ENCODE results near the gene ERVK3-1. TPM values are rescaled to one million over a fixed set of nuclear protein-coding genes. Genes with fewer than 3 reads are reported as not detected.

Gene ERVK3-1
- total and polyA plus RNA-seq, 2 experiments from 2014 or later = 57.9 to 71.7 TPM

- Histone ChIP-seq H3K27ac (no peak overlapping the region), H3K27me3 (no peaks in the 10 kb centered on the region), H3K79me2 (peaks cover 48% of the 10 kb centered on the region), H3K4me1 (ENCODE audit: insufficient read depth) (peaks cover 12% of the 10 kb centered on the region), H3K4me2 (no peak overlapping the region), H3K9me3 (ENCODE audit: low read depth) (no peaks in the 10 kb centered on the region), H4K20me1 (ENCODE audit: insufficient read depth, poor library complexity, severe bottlenecking) (no peaks in the 10 kb centered on the region), H3K4me3 (no peak overlapping the region), H3K36me3 (replicated peaks; ENCODE audit: insufficient read depth, low read depth) (no peaks in the 10 kb centered on the region), H3K9me2 (replicated peaks; ENCODE audit: insufficient read depth) (no peaks in the 10 kb centered on the region), H2AFZ (no peak overlapping the region)
- no peak for DNase-seq (ENCODE audit: low spot score)
- no peak for TF ChIP-seq CTCF (IDR thresholded peaks at IDR 0.05; ENCODE audit: poor library complexity)
- no peak for TF ChIP-seq EZH2 (IDR thresholded peaks at IDR 0.05; ENCODE audit: borderline replicate concordance)
- no peak for TF ChIP-seq EZH2phosphoT487 (IDR thresholded peaks at IDR 0.05; ENCODE audit: low read depth, severe bottlenecking, unreplicated experiment)
- WGBS (ENCODE audit: low lambda C conversion rate, missing lambda C conversion rate) = 40% methylated on average over 10 of the region's 10 CpGs
Measured at GRCh38 chr19:58328999-58329398, 23.8 kb downstream of the ERVK3-1 start.

GRCh38 chr19:58330458-58330857 lies 25.3 kb downstream of the ERVK3-1 start:
- Histone ChIP-seq H3K27me3 (no peaks in the 10 kb centered on the region), H3K4me3 (no peak overlapping the region), H3K4me1 (ENCODE audit: insufficient read depth) (peaks cover 12% of the 10 kb centered on the region), H3K36me3 (replicated peaks; ENCODE audit: insufficient read depth, low read depth) (no peaks in the 10 kb centered on the region), H3K9me2 (replicated peaks; ENCODE audit: insufficient read depth) (no peaks in the 10 kb centered on the region), H3K4me2 (no peak overlapping the region), H4K20me1 (ENCODE audit: insufficient read depth, poor library complexity, severe bottlenecking) (no peaks in the 10 kb centered on the region), H3K9me3 (ENCODE audit: low read depth) (no peaks in the 10 kb centered on the region), H3K79me2 (peaks cover 33% of the 10 kb centered on the region), H3K27ac (no peak overlapping the region), H2AFZ (no peak overlapping the region)
- peak; percentile 31 for DNase-seq (ENCODE audit: low spot score)
- TF ChIP-seq EZH2phosphoT487 (IDR thresholded peaks at IDR 0.05; ENCODE audit: low read depth, severe bottlenecking, unreplicated experiment) (no peak), EZH2 (IDR thresholded peaks at IDR 0.05; ENCODE audit: borderline replicate concordance) (no peak), CTCF (IDR thresholded peaks at IDR 0.05; ENCODE audit: poor library complexity) (no peak)
- 85% methylated on average over 4 of the region's 4 CpGs for WGBS (ENCODE audit: low lambda C conversion rate, missing lambda C conversion rate)

GRCh38 chr19:58332697-58333096 lies 27.5 kb downstream of the ERVK3-1 start:
- 94% methylated on average over 1 of the region's 1 CpG for WGBS (ENCODE audit: low lambda C conversion rate, missing lambda C conversion rate)
- DNase-seq (ENCODE audit: low spot score) = no peak
- Histone ChIP-seq H3K27ac (no peak overlapping the region), H3K4me1 (ENCODE audit: insufficient read depth) (peaks cover 6% of the 10 kb centered on the region), H3K79me2 (peaks cover 21% of the 10 kb centered on the region), H3K27me3 (no peaks in the 10 kb centered on the region), H3K9me3 (ENCODE audit: low read depth) (no peaks in the 10 kb centered on the region), H4K20me1 (ENCODE audit: insufficient read depth, poor library complexity, severe bottlenecking) (no peaks in the 10 kb centered on the region), H3K36me3 (replicated peaks; ENCODE audit: insufficient read depth, low read depth) (no peaks in the 10 kb centered on the region), H2AFZ (no peak overlapping the region), H3K4me2 (no peak overlapping the region), H3K4me3 (no peak overlapping the region), H3K9me2 (replicated peaks; ENCODE audit: insufficient read depth) (no peaks in the 10 kb centered on the region)
- TF ChIP-seq EZH2 (IDR thresholded peaks at IDR 0.05; ENCODE audit: borderline replicate concordance) (no peak), EZH2phosphoT487 (IDR thresholded peaks at IDR 0.05; ENCODE audit: low read depth, severe bottlenecking, unreplicated experiment) (no peak), CTCF (IDR thresholded peaks at IDR 0.05; ENCODE audit: poor library complexity) (no peak)
